GM18520 (cell line): ENCODE data around the gene COL6A2.

Experiments used
- ATAC-seq: cut with Tn5 transposase; IDR thresholded peaks from one replicate; pipeline ENCODE4 v1.9.1; 2021; ENCODE audit not compliant: unreplicated experiment

The COL6A2 gene

DNA sequence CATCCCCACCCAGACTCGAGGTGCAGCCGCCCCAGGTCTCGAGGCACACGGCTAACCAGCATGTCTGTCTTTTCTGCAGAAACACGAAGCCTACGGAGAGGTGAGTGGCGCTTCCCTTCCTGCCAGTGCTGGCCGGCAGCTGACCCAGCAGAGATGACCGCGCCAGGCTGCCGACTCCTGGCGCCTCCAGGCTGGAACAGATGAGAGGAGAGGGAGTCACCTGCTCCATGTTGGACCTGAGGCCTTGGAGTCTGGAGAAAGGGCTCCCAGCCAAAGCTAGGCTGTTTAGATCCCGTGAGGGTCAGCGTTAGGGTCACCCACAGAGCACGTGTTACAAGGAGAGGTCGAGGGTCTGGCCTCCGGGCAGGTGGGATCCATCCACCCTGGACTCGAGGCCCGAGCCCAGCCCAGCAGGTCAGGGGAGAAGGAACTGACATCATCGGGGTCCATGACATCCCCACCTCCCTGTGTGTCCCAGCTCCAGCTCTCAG is 14.9 kb downstream of the COL6A2 start:
- ATAC-seq = no peak

DNA sequence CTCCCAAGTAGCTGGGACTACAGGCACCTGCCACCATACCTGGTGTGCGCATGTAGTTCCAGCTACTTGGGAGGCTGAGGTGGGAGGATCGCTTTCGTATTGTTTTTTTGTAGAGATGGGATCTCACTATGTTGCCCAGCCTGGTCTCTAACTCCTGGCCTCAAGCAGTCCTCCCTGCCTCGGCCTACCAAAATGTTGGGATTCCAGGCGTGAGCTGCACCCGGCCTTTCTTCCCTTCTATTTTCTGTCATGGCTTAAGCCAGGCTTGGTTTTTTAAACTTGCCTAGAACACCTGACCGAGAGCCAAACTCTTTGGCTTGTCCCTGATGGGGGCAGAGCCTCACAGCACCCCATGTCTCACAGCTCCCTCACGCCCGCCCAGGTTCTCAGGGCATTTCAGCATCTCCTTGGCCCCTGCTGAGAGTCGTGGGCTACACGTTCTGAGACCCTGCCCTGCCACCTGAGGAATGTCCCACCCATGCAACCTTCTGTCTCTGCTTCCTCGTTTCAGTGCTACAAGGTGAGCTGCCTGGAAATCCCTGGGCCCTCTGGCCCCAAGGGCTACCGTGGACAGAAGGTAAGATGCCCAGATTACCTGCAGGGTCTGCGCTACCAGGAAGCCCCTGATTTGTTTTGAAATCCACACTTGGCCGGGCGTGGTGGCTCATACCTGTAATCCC is 15.7 kb downstream of the COL6A2 start:
- ATAC-seq = no peak

DNA sequence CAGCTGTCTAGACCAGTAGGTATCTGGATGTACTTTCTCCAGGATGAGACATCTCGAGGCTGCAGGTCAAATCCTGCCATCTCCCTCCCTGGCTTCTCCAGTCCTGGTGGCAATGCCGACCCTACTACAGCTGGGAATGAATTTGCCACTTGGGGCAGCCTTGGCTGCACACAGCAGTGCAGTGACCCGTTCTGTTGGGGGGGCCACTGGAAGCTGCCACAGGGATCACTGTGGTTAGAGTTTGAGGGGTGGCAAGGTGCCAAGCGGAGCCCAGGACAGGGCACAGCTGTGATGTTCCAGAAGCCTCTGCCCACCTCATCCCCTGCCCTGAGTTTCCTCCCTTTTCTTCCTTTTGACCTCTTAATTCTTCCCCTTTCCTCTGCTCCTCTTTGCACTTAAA is 17.1 kb downstream of the COL6A2 start:
- ATAC-seq = no peak

DNA sequence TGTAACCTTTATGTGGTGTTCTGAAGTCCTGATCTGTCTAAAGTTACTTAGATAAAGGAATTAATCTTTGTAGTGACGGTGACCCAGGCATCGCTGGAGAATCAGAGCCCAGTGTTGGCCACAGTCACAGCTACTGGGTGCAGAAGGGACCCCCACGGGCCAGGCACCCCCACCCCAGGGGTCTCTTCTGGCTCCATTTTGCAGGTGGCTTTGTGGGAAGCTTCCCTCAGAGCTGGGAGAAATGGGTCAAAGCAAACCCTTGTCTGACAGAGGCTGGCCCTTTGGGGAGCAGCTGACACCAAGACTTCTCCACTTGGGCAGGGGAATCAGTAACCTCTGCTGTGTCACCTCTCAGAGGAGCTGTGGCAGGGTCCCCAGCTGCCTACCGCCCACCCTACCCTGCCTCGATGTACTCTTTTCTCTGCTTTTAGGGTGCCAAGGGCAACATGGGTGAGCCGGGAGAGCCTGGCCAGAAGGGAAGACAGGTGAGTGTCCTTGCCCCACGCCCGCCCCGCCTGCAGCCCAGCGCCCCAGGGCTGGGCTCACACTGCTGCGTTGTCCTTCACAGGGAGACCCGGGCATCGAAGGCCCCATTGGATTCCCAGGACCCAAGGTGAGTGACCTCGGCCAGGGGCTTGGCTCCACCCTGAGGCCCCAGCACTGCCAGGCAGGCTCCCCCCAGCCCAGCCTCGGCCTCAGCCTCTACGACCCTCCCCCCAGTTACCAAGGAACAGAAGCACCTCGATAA is 17.7 kb downstream of the COL6A2 start:
- no peak for ATAC-seq

DNA sequence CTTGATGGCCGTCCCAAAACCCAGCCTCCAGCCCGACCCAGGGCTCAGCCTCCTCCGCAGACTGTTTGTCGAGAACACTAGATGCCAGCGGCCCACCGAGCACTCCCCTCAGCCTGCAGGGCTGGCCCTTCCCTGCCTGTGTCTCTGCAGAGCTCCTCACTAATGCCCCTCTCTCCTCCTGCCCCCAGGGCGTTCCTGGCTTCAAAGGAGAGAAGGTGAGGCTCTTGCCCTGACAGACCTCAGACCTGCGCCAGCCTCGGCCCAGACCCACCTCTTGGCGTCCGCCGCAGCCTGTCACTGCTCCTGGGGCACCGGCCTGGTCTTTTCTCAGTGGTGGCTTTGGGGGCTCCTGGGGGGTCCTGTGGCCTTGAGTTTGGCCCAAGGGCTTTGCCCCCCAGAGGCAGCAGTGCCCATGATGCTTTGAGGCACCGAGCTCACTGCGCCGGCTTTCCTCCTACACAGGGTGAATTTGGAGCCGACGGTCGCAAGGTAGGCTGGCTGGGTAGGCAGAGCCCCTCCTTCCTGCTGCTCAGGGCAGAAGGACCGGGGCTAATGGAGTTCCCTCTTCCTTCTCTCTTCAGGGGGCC is 18.4 kb downstream of the COL6A2 start:
- no peak for ATAC-seq

DNA sequence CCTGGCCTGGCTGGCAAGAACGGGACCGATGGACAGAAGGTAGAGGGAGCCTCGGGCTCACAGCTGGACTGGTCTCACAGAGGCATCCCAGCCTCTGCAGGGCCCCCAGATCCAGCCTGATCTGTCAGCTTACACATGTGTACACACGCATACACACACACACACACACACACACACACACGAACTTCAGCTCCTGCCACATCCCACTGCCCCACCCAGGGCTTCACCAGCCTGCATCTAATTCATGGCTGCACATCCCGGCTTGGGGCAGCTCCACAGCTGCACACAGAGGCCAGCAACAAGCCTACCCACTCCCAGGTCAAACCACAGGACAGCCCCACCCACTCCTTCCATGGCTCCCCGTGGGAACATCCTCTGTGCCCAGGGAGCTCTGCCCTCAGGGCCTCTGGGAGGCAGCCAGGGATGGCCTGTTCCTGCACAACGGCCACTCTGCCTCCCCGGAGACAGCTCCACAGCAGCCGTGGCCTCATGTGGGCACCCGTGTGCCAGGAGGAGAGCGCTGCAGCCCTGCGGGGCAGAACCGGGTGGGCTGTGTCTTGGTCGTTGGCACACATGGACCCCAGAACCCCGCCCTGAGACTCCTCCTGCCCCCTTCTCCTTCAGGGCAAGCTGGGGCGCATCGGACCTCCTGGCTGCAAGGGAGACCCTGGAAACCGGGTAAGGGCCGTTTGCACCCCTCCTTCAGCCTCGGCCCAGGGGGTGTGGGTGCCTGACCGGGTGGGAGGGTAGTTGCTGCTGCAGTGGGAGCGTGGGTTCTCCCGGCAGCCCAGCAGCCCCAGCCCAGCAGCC is 19.1 kb downstream of the COL6A2 start:
- no peak for ATAC-seq

DNA sequence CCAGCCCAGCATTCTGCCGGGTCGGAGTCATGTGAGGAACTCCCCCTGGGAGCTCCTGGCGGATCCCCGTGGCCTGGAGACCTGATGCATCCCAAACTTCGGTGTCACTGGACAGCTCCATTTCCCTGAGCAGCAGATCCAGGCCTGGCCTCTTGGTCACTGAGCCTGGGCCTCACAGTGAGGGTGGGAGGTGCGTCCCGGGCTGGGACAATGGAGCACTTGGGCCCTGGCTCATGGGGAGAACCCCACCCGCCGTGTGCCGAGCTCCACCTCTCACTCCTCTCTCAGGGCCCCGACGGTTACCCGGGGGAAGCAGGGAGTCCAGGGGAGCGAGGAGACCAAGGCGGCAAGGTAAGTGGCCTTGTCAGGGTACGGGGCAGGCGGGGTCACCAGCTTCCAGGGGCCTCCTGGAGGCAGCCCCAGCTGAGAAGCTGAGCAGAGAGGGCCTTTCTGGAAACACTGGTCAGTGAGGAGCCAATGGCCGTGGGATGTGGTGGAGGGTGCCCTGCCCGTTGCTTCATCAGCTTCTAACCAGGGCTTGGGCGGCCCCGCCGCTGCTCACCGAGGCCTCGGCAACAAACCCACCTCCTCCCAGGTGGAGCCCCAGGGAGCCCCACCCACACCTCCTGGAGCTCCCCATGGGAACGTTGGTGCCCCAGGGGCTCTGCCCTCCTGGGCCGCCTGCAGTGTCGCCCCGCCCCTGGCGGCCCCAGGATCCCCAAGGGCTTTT is 19.8 kb downstream of the COL6A2 start:
- ATAC-seq = no peak

DNA sequence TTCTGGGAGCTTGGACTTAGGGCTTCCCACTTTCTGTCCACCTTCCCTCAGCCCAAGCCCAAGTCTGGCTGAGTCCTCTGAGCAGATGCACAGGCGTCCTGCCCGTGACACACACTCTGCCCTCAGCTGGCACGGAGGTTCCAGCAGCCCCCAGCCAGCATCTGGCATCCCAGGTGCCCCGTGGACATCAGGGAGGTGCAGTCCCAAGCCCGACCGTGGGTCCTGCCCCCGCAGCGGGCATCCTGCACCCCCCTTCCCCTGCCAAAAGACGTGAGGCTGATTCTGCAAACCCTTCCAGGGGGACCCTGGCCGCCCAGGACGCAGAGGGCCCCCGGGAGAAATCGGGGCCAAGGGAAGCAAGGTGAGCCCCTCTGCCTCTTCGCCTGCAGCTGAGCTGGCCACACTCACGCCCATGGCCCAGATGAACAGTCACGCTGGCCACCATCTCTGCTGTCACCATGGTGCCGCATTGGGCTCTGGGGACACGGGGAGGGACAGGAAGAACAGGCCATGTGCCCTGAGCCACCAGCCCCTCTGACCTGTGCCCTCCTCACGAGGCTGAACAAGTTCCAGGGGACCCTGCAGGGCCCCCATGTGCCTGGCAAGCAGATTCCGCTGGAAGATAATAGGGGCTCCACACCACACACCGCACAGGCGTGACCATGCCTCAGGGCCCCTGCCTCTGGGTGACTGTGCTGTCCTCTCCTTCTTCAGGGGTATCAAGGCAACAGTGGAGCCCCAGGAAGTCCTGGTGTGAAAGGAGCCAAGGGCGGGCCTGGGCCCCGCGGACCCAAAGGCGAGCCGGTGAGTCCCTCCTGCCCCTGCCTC is 20.6 kb downstream of the COL6A2 start:
- no peak for ATAC-seq

DNA sequence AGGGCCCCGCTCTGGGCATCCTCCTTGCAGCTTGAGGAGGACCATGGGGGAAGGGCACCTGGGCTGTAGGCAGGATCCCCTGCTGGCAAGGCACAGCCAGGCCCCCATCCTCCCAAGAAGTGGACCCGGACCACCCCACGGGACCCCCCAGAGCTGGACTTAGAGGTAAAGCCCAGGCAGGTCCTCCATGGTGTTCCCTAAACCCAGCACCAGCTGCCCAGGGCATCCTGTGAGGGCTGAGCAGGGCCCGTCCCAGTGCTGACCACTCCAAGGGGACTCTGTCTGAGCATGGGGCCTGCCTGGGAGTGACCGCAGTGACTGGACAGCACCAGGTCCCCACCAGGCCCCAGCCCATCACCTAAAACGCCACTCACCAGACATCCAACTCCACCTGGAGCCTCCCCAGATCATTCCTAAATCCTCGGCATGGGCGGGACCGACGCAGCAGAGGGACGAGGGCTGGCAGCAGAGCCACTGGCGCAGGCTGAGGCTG is 21.3 kb downstream of the COL6A2 start:
- ATAC-seq = no peak

DNA sequence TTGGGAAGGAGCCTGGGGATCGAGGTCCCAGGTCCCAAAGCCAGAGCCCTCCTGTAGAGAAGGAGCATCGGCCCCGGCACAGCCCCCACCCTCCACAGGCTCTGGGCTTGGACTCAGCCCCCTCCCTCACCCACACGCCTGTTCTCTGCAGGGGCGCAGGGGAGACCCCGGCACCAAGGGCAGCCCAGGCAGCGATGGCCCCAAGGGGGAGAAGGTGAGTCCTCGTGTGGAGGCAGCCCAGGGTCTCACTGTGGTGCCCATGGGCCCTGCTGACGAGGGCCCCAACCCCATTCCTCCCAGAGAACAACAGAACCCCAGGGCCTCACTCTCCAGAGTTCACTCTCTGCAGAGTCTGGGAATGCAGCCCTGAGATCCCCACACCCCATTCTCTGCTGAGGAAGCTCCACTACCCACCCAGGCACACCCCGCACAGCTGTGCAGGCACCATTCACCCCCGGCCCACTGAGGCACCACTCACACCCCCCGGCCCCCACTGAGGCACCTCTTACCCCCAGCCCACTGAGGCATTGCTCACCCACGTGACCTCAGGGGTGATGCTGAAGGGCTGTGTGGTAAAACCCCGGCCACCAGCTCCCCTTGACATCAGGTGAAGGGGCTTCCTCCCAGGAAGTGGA is 21.8 kb downstream of the COL6A2 start:
- ATAC-seq = no peak

DNA sequence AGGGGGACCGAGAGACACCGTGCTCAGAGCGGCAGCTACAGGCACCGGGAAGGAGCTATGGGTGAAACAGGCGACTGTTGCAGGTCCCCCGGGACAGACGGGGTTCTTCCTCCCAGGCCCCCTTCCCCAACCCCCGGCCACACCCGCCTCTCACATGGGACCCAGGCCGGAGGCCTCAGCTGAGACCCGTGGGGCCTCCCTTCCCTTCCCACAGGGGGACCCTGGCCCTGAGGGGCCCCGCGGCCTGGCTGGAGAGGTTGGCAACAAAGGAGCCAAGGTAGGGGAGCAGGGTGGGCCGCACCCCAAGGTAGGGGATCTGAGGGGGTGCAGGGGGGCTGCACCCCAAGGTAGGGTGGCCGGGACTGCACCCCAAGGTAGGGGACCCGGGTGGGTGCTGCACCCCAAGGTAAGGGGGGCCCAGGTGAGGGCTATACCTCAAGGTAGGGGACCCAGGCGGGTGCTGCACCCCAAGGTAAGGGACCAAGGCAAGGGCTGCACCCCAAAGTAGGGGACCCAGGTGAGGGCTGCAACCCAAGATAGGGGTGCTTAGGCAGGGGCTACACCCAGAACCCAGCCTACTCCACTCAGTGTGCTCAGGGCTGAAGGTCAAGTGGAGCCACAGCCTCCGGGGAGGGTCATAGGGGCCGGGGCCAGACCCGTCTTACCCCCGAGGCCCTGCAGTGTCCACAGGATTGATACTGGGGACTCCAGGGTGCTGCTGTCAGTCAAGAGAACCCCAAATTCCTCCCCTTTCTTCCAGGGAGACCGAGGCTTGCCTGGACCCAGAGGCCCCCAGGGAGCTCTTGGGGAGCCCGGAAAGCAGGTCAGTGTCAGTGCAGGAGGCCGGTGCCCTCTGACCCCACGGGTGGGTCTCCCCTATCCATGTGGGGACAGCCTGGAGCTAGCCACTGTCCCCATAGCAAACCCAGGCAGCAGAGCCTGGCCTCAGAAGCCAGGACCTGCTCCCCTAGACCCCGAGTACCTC is 22.7 kb downstream of the COL6A2 start:
- no peak for ATAC-seq

DNA sequence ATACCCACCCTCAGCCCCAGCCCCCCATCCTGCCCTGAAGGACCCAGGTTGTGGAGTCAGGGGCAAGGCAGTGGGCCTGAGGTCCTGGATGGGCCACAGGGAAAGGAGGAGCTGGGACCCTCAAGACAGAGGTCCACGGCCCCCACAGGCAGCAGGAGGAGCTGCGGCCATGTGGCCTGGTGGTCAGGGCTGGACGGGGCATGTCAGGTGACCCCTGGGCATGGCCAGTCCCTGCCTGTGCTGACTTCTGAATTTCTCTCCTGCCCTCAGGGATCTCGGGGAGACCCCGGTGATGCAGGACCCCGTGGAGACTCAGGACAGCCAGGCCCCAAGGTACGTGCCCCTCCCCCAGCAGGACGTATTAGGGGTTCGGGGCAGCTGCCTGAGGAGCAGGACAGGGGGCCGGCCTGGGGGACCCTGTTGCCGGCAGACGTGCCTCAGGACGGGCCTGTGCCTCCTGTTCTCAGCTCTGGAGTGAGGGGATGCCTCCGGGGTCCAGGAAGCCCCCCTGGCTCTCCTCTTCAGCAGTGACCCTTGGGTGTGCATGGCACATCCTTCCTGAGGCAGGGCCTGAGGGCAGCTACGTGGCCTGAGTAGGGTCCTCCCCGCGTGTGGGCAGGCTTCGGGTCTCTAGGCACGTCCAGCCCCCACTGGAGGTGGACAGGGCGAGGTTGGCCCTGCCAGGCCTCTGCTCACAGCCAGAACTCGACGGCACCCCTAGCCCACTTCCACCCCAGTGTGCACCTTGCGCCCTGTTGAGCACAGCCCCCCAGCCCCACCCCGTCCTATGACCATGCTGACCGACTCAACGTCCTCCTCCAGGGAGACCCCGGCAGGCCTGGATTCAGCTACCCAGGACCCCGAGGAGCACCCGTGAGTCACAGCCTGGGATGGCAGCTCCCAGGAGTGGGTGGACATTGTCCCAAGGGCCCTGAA is 23.6 kb downstream of the COL6A2 start:
- ATAC-seq = no peak

DNA sequence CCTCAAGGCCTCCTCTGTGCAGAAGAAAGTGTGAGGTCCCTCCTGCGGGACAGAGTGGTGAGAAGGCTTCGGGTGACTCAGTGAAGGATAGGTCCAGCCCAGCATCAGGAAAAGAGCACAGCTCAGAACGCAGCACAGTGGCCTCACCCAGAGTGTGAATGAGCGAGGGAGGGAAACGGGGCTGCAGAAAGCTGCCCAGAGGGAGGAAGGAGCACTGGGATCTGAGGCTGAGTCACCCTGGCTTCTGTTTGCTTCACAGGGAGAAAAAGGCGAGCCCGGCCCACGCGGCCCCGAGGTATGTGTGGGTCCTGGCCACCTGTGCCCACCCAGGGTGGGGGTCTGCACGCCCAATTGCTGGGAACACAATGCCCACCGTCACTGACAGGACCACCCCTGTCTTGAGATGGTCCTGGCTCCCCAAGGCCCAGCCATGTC is 24.3 kb downstream of the COL6A2 start:
- ATAC-seq = no peak

DNA sequence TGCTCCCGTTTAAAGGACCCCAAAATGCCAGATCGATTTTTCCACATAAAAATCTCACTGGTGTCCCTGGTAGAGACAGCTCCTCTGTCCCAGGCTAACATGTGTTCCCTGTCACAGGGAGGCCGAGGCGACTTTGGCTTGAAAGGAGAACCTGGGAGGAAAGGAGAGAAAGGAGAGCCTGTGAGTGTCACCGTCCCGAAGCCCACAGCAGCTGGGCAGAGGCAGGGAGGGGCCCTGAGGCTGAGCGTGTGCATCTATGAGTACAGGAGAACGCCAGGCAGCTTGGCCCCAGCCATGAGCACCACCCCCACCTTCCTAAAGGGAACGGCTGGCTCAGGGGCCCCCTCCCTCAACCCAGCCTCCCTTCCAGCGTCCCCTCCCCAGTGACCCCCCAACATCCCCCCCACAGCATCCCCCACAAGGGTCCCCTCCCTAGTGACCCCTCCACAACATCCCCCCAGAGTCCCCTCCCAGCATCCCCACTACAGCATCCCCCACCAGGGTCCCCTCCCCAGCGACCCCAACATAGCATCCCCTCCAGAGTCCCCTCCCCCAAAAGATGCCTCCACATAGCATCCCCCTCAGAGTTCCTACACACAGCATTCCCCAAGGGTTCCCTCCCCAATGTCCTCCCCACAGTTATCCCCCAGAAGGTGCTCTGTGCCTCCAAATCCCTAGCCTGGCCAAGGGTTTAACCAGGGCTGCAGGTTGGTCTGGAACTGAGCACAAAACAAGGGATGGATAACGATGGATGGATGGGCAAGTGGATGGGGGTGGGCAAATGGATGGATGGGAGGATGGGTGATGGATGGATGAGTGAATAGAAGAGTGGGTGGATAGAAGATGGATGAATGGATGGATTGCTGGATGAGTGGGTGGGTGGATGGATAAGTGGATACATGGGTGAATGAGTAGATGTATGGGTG is 25.1 kb downstream of the COL6A2 start:
- no peak for ATAC-seq

DNA sequence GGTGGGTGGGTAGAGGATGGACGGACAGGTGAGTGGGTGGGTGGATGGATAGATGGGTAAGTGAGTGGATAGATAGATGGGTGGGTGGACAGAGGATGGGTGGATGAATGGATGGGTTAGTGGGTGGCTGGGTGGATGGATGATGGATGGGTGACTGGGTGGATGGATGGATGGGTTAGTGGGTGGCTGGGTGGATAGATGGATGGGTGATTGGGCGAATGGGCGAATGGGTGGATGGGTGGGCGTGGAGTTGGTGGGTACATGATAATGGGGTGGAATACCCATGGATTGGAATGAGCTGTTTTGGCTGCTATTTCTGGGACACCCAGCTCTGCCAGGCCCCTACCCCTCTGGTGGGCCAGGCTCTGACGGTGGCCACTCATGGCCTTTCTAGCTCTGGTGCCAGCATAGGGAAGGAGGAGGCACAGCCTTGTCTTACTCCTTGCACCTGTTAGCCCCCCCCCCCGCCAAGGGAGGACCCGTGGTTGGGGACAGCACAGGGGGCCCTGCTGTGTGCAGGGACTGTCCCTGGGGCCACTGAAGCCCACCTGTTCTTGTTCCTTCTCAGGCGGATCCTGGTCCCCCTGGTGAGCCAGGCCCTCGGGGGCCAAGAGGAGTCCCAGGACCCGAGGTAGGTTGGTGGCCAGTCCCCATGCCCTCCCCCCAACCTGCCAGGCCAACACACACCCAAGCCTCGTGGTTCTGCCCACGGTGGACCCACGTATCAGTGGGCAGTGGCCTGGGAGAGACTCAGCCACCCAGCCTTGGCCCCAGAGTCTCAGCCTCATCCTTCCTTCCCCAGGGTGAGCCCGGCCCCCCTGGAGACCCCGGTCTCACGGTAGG is 26.4 kb downstream of the COL6A2 start:
- no peak for ATAC-seq
